NCI-H524 (cell line): ENCODE data around the gene BATF3.

Experiments
- DNase-seq, 2 experiments: peaks; one replicate each; lab custom pipeline; 2025; lab: John Stamatoyannopoulos, UW

BATF3 gene

DNA sequence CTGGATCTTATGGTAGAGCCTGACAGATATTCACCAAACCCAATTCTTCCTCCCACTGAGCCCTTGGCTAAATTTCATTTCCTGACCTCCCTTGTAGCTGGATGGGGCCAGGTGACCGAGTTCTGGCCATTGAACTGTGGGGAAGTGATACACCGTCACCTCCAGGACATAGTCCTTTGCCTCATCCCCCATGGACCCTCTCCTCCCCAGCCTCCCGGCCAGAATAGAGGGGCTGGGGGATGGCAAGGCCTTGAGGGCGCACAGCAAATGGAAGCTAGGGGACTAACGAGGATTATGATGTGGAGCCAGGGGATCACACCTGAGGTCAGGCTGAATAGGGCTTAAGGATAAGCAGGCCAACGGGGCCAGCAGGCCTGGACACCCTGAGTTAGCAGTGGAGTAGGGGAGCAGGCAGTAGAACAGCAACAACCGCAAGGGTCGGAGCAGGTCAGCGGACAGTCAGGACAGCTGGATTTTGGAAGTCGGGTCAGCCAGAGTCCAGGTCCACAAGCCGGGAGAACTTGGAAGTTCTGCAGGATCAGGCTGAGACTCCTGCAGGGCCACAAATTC, 15.0 kb downstream of the BATF3 start:
- no peak for DNase-seq

DNA sequence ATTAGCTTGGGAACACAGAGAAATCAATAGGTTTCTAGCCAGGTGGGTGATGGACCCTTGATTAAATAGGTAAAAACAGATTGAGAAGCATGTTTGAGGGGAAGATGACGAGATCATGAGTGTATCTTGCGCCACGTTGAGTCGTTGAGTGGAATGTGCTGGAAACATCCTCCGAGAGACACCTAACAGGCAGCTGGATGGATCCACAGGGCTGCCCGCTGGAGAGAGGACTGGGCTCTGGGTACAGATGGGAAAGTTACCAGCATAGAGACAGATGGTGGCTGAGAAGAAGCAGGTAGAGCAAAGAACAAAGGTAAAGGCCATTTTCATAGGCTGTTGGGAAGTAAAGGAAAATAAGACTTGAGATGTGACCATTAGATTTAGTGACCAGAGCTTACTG, 15.6 kb downstream of the BATF3 start:
- no peak for DNase-seq

GRCh38 chr1:212683357-212683722, 16.3 kb downstream of the BATF3 start:
- no peak for DNase-seq

- no peak for DNase-seq
Observed at GRCh38 chr1:212680680-212681389, 18.8 kb downstream of the BATF3 start.

GRCh38 chr1:212678456-212679410, 20.9 kb downstream of the BATF3 start:
- no peak for DNase-seq

DNA sequence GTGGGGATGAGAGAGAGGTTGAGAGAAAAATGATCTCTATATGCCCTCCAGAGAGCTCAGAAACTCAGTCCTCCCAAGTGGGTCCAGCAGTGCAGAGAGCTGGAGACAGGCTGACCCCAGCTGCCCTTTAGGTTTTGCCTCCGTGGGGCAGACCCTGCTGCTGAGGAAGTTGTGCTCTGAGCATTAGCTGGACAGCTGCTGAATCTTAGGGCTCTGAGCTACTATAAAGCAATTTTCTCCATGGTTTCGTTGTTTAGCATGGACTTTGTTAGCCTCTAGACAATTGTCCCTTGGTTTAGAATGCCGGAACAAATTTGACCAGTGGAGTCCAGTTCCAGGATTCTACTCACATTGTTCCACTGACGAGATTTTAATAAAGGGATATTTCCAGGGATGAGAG, 22.1 kb downstream of the BATF3 start:
- DNase-seq: no peak

- DNase-seq: no peak
Observed at GRCh38 chr1:212677136-212677535, 22.5 kb downstream of the BATF3 start.

- no peak for DNase-seq
Observed at GRCh38 chr1:212675675-212676074, 24.0 kb downstream of the BATF3 start.

DNA sequence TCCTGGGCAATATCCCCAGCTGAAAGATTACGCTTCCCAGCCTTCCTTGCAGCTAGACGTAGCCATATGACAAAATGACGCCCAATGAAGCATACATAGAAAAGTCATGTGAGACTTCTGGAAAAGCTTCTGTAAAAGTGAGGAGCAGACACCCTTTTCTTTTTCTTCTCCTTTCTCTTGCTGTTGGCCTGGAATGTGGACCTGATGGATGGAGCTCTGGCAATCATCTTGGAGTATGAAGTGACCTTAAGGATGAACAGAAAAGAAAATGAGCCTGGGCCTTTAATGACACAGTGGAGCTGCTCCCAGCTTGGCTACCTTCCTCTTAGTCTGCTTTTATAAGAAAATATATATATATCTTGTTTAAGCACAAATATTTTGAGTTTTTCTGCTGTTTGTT, 24.8 kb downstream of the BATF3 start:
- no peak for DNase-seq

GRCh38 chr1:212671342-212672031, 28.2 kb downstream of the BATF3 start:
- peak; percentile 66 to 84 for DNase-seq

DNA sequence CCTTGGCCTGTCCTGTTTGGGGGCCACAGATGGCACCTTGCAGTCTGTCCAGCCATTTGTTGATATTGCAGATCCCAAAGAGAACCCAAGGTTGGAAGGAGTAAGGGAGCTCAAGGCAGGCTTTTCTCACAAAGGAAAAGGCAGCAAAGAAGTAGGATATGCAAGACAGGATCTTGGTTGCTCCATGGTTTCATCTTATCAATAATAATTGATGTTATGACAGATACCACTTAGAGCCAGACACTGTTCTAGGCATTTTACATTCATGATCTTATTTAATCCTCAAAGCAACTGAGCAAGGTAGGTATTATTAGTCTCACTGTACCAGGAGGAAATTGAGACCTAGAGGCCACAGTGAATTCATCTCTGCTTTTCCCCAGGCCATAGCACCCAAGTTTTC, 28.8 kb downstream of the BATF3 start:
- no peak for DNase-seq

- DNase-seq: no peak
Observed at GRCh38 chr1:212670301-212670700, 29.3 kb downstream of the BATF3 start.

- no peak for DNase-seq
Observed at GRCh38 chr1:212669600-212669999, 30.0 kb downstream of the BATF3 start.

DNA sequence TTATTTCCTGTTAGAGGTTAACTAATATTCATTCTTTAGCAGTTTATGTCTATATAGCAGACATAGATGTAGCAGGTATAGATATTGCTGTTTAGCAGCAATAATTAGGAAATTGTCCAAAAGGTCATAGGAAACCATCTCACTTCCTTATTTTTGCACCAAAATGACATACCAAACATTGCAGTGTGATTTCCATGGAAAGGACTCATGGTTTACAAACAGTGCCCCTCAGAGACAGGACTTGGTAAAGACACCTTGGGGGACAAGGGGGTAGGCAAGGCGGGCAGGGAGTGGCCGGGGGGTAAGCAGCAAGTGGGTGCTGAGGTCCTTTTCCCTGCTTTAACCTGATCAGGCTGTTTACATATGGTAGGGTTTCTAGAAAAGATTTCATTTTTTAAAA, 30.5 kb downstream of the BATF3 start:
- peak in 1 of 2 experiments; percentile 40 for DNase-seq

GRCh38 chr1:212668477-212668876, 31.2 kb downstream of the BATF3 start:
- DNase-seq: no peak

- DNase-seq: peak; percentile 85 to 94
Observed at GRCh38 chr1:212667223-212668139, 32.2 kb downstream of the BATF3 start.

DNA sequence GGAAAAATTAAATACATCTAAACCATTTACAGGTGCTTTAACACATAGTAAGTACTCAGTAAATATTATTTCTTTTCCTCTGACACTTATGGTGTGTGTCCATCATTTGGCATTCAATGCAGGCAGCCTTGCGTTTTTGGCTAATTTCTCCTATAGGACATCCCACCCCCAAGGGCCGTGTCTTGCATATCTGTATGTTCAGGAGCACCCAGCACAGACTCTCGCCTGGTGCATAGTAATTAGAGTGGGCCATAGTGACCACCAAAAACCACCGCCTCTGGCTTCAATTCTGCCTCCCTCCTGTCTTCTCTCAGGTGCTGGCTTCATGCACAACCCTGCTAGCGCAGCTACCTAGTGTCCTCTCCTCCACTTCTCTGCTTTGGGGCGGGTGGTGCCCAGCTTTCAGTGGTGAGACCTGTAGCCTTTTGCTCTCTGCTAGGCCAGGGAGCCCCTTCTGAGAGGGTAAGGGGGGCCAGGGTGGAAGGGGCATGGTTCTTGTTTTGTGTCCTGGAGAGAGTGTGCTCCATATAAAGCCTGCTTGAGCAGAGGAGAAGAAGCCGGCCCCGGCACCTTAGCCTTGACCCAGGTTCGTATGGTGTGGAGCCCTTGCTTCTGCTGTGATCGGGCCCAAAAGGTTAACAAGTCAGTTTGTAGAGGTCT, 33.4 kb downstream of the BATF3 start:
- DNase-seq: no peak

- DNase-seq: peak; percentile 55 to 78
Observed at GRCh38 chr1:212665241-212666115, 34.2 kb downstream of the BATF3 start.

DNA sequence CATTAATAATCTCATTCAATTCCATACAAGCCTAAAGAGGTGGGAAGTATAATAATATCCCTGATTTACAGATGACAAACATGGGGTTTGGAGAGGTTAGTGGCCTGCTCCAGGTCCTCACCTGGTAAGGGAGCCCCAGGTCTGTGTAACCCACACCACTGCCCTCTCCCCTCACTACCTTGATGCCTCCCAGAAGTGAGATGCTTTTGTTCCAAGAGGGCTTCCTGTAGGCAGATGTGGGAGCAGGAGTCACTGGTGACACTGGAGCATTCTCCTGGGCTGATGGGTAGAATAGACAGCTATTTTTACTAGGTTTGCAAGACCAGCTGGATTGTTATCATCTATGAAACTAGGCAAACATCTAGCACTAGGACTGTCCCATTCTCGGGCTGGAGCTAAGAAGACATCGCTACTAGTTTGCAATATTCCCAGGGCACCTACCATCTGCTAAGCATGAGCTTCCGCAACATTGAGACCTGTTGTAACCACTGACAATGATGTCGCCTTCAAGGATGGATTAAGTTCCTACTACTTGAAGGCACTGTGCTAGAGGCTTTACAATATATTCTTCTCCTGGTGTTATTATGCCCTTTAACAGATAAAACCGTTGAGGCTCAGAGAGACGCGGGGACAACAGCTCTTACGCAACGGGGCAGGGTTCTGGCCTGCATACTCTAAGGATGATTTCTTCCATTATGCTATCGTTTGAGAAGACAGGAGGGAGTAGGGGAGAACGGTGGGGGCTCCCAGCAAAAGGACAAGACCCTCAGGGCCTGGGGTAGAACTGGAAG, 35.0 kb downstream of the BATF3 start:
- DNase-seq: peak in 1 of 2 experiments; percentile 36
